ENCODE data around the gene ANKS1B. TPM values are rescaled to one million over a fixed set of nuclear protein-coding genes. Genes with fewer than 3 reads are reported as not detected.
A peak's percentile ranks its signal among the peaks of the same experiment; 100 is the strongest.

Gene ANKS1B
- total RNA-seq, 1 experiment from 2014 or later, result 4.1 TPM

DNA sequence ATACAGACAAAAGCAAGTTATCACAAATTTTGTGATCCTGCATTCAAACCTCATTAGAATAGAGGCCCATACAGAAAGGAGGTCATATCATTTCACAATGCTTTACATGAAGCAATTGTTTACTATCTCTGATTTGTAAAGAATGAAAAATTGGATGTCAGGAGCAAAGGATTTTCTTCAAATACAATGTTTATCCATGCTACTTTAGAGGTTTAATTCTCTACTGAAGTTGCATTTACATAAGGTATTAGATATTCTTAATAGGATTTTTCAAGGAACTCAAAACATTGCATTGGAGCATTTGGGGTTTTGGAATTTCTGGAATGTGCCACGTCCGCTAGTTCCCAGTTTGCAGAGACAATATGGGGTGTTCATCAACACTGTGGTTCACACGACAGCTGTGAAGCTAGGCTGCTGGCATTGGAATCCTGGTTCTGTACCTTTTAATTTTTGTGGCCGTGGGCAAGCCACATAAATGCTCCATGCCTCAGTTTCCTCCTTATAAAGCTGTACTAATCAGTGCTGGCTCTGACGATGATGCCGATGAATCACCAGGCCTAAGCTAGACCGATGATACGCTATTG, 1164.8 kb downstream of the ANKS1B start:
- DNase-seq (ENCODE audit: low read depth), result no peak

DNA sequence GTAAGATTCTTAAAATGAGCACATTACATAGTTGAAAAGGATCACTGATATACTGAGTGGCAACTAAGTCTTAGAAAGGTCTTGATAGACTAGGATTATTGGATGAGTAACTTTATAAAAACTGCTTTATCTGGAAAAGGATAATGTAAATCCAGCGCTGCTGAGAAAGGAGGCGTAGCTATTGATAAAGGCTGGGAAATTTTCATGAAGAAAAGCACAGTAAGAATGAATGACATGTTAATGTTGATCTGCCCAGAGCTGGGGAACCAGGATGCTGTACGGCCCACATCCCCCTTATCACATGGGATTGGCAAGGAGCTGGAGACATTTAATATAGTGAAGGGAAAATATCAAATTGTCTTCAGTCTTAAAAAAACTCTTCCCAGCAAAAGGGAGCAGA, 1165.7 kb downstream of the ANKS1B start:
- no peak for DNase-seq (ENCODE audit: low read depth)

DNA sequence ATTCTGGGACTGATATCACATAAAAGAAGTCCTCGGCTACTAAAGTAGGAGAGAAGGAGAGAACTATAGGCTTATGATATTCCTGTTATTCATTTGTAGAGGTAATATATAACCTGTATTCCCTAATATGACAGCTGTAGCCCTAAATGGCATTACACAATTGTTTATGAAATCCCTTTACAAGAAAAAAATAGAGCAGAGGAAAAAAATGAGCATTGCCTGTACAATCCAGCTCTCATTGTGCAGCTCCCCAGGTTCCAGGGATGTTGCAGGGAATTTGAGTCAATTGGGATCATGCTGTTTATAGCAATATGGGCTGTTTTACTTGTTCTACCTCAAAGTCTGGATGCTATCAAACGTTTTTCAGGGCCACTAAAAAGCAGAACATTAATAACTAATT, 1166.5 kb downstream of the ANKS1B start:
- DNase-seq (ENCODE audit: low read depth), result no peak

DNA sequence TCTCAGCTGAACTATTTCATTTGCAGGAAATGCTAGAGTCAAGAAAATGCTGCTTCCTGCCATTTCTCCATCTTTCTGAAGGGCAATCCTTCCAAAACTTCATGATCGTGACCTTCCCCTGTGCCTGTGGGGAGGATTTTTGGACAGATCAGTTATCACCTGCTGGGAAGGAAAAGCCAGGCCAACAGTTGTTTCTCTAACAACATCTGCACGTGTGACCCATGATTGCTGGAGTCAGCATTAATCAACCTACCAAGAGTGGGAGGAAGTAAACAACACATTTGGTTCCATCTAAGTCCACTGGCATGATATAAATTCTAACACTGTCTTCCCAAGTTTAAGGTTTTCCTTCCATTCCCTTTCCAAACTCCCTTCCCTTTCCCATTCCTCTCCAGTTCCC, 1167.0 kb downstream of the ANKS1B start:
- no peak for DNase-seq (ENCODE audit: low read depth)

DNA sequence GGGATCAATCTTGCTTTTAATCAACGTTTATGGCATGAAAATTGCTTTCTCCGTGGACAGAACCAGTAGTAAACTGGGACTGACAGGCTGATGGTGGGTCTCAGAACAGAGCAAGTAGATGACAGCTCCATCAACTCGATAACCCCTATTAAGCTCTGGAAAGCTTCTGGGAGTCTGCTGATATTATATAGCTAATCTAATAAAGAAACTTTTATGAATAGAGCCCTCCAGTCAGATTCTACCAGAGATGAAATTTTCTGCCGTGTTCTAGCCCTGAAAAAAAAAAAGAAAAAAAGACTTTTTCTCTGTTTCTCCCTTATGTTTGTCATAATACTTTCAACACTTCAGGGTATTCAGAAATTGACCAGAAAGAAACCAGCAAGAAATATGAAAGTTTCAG, 1168.0 kb downstream of the ANKS1B start:
- DNase-seq (ENCODE audit: low read depth), result no peak

DNA sequence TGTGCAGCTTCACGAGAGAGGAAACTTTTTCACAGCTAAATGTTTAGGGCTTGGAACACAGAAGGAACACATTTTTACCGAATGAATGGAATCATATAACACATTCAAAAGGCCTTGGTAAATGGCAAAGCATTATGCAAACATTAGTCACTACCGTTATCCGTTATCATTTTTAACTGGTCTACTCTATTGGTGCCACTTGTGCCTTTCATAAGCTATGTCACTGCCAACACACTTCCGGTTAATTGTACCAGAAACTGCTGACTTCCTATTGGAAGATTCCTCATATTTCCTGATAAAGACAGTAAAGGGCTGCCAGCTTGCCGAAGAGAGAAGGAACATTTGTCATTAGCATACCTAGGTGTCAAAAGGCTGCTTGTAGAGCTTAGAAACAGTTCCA, 1170.5 kb downstream of the ANKS1B start:
- DNase-seq (ENCODE audit: low read depth), result peak; percentile 47

DNA sequence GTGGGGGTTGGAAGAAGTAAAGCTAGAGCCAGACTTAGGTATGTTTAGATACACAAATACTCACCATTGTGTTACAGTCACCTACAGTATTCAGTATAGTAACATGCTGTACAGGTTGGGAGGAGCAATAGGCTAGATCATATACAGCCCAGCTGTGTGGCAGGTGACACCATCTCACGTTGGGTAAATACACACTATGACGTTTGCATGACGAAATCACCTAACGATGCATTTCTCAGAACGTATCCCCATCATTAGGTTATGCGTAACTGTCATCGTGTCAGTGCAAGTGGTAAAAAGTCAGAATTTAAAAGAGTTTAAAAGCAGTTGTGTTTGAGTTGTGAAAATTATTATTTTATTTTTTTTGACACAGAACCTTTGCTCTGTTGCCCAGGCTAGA, 1172.5 kb downstream of the ANKS1B start:
- DNase-seq (ENCODE audit: low read depth), result no peak

DNA sequence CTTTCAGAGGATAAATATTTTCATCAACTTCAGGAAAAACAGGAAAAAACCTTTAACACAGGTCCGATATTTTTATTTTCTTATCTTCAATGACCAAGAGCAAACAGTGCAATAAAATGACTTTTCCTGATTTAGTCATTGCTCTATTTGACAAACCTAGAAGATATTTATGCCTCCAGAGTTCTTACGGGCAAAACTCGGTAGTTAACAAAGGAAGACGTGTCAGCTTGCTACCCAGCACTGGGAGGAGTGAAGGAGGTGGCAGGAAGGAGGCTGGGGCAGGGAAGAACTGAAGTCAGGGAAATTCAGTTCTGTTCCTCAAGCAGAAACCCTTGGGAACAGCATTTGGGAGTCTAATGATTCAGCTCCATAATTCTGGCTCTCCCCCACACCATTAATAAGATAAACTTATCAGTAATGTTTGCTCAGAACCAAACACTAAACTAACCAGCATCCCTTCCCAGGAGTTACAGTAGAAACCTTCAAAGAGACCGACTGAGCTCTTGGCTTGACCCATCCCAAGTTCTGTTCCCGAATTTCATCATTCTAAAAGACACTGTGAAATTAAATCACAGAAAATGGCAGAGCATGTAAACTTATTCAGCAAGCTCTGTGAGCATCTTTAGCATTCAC, 1176.4 kb downstream of the ANKS1B start:
- DNase-seq (ENCODE audit: low read depth), result no peak

DNA sequence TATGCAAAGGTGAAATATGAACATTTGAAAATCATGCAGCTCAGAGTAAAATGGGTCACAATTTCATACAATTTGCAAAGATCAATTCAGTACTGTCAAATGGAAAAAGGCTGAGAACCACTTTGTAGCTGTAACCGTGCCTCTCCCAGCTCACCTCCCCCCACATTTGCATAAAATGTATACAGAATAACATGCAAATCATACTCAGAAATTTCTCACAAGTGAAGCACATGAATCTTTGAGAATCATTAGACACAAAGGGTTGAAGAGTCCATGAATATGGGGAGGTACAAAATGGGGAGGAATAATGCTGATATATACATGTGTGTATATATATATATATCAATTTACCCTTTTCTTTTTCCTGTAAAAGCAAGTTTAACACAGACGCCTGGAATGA, 1177.5 kb downstream of the ANKS1B start:
- DNase-seq (ENCODE audit: low read depth), result no peak

DNA sequence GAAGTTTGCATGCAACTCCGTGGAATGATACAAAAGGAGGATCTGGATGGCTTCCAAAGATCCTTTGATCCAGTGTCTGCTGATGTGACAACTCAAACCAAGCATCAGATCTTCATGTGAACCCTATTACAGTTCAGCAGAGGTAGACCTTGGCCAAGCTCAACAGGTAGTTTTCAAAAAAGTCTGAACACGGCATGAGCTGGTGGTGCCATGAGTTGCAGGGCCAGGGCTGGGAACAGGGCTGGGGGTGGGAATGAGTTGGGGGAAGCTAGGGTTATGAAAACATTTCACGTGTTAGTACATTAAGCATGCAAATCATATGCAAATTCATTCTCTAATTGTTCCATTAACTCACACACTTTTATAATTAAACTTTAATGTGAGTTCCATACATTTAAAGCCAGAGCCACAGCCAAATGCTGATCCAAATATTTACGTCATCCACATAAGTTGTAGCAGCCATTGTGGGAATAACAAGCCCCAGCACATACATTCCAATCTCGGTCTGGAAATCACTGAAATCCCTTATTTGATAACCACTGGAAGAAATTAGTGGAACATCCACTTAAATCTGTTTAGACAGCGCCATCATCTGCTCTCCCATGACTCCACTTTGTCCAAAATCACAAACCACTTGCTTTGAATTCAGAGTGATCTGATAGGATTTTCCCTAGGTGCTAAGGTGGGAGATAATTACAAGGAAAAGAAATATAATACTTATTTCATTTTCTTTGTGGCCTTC, 1181.1 kb downstream of the ANKS1B start:
- no peak for DNase-seq (ENCODE audit: low read depth)

DNA sequence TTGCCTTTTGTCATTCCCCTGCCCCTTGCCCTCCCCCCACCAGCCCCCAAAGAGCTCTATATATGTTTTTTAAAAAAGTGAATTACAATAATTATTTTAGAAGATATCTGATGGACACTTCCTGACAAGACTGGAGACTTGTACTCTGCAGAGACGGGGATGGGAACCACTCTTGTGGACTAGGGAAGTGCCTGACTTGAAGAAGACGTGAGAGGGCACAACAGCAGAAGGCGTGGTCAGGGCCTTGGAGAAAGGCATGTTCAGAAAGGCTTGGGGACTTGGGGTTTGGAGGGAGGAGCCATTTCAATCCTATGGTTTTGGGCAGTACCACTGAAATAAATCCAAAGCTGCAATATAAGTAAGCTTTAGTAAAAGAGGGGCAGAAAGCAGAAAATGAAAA, 1184.9 kb downstream of the ANKS1B start:
- DNase-seq (ENCODE audit: low read depth), result no peak

DNA sequence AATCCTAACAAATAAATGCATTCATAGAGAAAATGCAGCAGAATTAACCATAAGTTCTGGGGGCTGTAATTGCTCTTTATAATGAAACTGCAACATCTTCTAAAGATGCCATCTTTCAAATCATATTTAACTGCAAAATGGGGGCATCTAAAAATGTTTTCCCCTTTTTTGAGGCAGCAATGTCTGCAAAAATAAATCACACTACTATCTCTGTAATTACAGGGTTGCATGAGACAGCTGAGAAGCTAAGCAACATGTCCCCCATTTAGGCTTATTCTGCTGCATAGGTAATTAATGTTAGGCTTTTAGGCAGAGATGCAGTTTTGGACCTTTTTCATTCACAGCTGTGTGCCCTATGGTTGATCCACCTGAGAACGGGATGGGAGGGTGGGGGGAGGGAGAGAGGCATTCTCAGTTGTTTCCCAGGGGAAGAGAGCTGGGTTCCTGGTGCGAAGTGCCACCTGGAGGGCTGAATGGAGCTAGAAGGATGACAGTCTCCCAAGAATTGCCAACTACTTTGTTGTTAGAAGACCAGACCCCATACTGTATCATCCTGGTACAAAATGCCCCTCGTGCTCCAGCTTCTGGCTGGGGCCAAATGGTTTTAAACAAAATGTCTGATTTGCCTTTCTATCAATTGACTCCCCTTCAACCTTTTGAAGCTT, 1185.5 kb downstream of the ANKS1B start:
- DNase-seq (ENCODE audit: low read depth), result peak; percentile 15

DNA sequence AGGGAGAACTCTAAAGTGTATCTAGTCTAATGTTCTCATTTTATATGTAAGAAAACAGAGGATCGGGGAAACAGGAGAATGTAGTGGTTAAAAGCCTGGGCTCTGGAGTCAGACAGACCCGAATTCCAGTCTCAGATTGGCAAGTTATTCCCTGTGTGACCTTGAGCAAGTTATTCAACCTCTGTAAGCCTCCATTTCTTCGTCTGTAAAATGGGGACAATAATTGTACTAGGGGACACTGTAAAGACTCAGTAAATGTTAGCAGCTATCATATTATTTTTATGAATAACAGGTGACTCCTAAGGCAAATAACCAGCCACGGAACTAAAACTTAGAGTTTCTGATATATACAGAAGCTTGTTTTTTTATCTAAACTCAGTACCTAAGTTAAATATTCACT, 1187.5 kb downstream of the ANKS1B start:
- DNase-seq (ENCODE audit: low read depth), result no peak

DNA sequence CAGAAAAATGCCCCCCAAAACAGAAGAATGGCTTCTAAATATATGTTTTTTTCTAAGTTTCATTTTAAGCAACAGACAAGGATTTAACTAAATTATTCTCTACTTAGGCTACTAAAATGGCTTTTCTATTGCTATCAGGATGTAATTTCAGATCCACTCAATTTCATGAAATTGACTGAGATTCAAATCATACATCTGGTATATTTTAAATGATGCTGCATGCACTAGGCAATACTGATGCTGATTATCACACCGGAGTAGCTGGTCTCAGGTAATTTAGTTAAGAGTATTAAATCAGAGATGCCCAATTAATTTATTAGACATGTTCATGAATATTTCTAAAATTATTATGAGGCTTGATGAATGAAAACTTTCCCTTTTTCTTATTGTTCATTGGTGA, 1188.0 kb downstream of the ANKS1B start:
- DNase-seq (ENCODE audit: low read depth), result no peak

DNA sequence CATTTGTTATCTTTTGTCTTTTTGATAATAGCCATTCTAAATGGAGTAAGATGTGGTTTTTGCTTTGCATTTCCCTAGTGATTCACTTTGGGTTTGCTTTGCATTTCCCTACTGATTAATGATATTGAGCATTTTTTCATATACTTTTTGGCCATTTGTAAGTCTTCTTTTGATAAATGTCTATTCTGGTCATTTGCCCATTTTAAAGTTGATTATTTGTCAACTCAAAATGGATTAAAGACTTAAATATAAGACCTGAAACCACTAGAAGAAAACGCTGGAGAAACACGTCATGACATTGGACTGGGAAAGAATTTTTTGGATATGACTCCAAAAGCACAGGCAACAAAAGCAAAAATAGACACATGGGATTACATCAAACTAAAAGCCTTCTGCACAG, 1191.6 kb downstream of the ANKS1B start:
- peak; percentile 7 for DNase-seq (ENCODE audit: low read depth)

DNA sequence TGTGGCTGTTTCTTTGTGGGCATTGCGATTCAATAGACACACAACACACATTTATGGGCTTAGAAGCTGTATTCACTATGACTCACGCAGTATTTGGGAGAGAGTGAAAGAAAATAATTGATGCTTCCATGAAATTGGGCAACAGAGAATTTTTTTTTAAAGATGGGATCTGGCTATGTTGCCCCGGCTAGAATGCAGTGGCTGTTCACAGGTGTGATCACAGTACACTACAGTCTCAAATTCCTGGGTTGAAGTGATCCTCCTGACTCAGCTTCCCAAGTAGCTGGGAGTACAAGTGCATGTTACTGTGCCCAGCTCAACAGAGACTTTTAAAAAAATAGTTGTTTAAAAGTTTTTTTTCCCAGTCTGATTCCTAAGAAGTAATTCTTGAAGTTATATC, 1193.3 kb downstream of the ANKS1B start:
- no peak for DNase-seq (ENCODE audit: low read depth)

DNA sequence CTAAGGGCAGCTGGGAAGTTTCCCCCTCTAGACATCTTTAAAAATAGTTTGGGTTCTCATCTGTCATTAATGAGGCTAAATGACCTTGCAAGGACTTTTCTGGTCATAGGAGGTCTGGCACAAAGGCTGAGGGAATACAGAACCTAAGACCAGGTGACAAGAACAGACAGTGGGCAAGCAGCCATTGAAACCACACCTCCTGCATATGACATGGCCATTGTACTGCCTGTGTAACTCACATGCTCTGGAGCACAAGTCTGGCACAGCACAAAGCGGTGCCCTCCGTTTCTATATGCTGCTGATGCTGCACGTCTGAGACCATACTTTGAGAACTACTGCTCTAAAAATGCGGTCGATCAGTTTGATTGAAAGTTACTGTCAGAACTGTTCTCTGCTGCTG, 1196.3 kb downstream of the ANKS1B start:
- no peak for DNase-seq (ENCODE audit: low read depth)

DNA sequence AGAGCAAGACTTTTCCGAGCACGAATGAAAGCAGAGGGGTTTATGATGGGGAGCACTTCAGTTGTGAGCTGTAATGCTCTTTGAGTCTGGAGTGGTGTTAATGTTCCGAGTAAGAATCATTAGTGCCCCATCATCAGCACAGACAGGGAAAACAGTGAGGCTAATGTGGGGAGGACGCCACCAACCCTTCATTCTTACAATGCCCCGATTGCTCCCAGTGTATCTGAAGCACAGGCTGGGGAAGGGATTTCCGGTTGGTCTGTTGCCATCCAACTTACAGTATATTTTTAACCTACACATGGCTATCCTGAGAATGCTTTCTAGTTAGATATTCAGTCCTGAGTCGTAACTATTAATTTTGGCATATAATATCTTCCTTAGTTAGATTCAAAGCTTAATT, 1198.1 kb downstream of the ANKS1B start:
- DNase-seq (ENCODE audit: low read depth), result no peak

DNA sequence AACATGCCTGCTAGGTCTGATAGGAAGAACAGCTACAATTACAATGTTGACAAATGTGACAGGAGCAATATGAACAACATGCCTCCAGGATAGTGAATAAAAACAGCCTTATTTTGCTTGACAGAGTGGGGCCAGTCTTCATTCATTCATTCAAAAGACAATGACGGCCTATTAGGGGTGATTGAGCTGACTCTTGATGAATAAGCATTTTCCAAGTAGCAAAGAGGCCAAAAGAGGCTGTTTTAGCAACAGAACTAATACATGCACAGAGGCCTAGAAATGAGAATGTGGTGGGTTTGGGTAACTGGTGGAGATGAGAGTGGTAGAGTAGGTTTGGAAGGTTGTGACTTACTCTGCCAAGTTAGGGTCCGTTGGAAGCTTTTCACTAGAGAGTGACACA, 1201.3 kb downstream of the ANKS1B start:
- no peak for DNase-seq (ENCODE audit: low read depth)

DNA sequence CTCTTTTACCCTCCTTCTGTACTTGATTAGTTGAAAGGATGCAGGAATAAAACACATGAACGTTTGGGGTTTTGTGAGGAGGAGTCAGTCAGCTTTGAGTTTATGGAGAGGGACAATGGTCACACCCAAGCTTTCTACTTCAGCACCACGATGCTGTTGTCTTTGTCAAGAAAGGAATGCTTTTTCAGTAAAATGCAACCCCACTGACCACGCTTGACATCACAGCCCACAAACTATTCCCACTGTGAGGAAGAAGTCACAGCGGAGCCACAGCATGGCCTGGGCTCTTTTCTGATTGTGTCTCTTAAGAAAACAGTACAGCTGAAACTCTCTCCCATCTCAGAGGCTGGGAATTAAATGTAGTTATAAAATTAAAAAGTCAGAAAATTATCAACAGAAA, 1204.5 kb downstream of the ANKS1B start:
- no peak for DNase-seq (ENCODE audit: low read depth)

DNA sequence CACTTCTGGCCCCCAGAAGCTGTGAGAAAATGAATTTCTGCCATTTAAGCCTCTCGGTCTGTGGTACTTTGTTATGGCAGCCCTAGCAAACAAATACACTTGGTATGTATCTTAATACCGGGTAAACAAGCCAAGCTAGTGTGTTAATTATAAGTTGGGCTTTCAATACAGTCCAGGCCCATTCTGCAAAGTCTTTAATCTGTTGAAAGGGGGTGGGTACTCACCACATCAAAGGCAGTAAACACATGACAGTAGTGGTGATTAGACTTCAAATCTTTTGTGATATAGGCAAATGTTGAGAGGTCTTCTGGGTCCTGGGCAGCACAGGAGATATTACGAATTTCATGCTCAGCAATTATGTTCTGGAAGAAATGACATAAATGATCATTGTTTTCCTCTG, 1211.9 kb downstream of the ANKS1B start:
- no peak for DNase-seq (ENCODE audit: low read depth)

DNA sequence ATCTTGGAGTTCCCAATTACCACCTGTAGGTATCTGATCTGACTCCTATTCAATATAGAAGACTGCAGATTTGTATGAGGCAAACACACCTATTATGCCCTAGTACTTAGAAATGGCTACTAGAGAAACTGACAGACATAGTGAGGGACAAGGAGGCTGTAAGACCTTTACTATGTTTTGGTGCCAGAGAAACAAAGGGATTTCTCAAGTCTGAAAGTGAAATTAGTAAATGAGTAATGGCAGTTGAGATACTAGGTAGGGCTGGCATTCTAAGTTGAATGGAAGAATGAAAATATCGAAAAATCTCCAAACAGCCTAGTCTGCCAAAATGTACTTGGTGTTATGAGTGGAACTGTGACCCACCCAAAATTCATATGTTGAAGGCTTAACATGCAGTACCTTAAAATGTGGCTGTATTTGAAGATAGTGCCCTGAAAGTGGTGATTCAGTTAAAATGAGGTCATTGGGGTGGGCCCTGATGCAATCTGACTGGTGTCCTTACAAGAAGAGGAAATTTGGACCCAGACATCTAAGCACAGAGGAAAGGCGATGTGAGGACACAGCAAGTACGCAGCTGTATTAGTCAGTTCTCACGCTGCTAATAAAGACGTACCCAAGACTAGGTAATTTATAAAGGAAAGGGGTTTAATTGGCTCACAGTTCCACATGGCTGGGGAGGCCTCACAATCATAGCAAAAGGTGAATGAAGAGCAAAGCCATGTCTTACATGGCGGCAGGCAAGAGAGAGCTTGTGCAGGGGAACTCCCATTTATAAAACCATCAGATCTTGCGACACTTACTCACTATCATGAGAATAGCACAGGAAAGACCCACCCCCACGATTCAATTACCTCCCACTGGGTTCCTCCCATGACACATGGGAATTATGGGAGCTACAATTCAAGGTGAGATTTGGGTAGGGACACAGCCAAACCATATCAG, 1212.7 kb downstream of the ANKS1B start:
- DNase-seq (ENCODE audit: low read depth), result no peak

Measured in M059J (cell line).